Dermis blood vessel endothelial cell (primary cell): ENCODE results near the gene ROBO1. TPM values are rescaled to one million over a fixed set of nuclear protein-coding genes. Genes with fewer than 3 reads are reported as not detected.
"Not testable (repeated sequence)": the region's sequence is repeated elsewhere in the genome, so short reads cannot be mapped to it uniquely, and the experiment has no call there.

Experiments used
- DNase-seq: peaks from one replicate; pipeline ENCODE4 v3.0.0; 2010
- total RNA-seq: library from RNA; depleted of rRNA; stranded (reverse); fragments of >200 nt; gene quantifications from 2 replicates; pipeline ENCODE4 v1.2.3, GENCODE V29; 2014

The ROBO1 gene
- total RNA-seq, 1 donor from 2014 or later: 1.0 TPM

- DNase-seq: no peak
Observed at GRCh38 chr3:78905700-78906099, 862.1 kb downstream of the ROBO1 start.

GRCh38 chr3:78901544-78901943, 866.3 kb downstream of the ROBO1 start:
- DNase-seq: no peak

GRCh38 chr3:78900880-78901279, 866.9 kb downstream of the ROBO1 start:
- no peak for DNase-seq

GRCh38 chr3:78900426-78900825, 867.4 kb downstream of the ROBO1 start:
- no peak for DNase-seq

GRCh38 chr3:78895528-78895927, 872.3 kb downstream of the ROBO1 start:
- DNase-seq: no peak

- no peak for DNase-seq
Observed at GRCh38 chr3:78894787-78895186, 873.0 kb downstream of the ROBO1 start.

GRCh38 chr3:78893161-78893560, 874.6 kb downstream of the ROBO1 start:
- no peak for DNase-seq

GRCh38 chr3:78889348-78889747, 878.5 kb downstream of the ROBO1 start:
- no peak for DNase-seq

- DNase-seq: no peak
Observed at GRCh38 chr3:78888635-78889034, 879.2 kb downstream of the ROBO1 start.

GRCh38 chr3:78887547-78888011, 880.2 kb downstream of the ROBO1 start:
- DNase-seq: no peak

GRCh38 chr3:78887029-78887428, 880.8 kb downstream of the ROBO1 start:
- no peak for DNase-seq

- DNase-seq: not testable (repeated sequence)
Observed at GRCh38 chr3:78884567-78884966, 883.2 kb downstream of the ROBO1 start.

GRCh38 chr3:78882251-78882650, 885.5 kb downstream of the ROBO1 start:
- no peak for DNase-seq

- DNase-seq: no peak
Observed at GRCh38 chr3:78881501-78881900, 886.3 kb downstream of the ROBO1 start.

GRCh38 chr3:78880603-78881461, 887.0 kb downstream of the ROBO1 start:
- DNase-seq: no peak

GRCh38 chr3:78879295-78879860, 888.4 kb downstream of the ROBO1 start:
- no peak for DNase-seq

GRCh38 chr3:78878789-78879188, 889.0 kb downstream of the ROBO1 start:
- no peak for DNase-seq

- DNase-seq: no peak
Observed at GRCh38 chr3:78878011-78878410, 889.8 kb downstream of the ROBO1 start.

- DNase-seq: no peak
Observed at GRCh38 chr3:78875851-78876250, 891.9 kb downstream of the ROBO1 start.

- no peak for DNase-seq
Observed at GRCh38 chr3:78875436-78875835, 892.4 kb downstream of the ROBO1 start.

GRCh38 chr3:78873641-78874040, 894.2 kb downstream of the ROBO1 start:
- DNase-seq: no peak

GRCh38 chr3:78872195-78872594, 895.6 kb downstream of the ROBO1 start:
- no peak for DNase-seq

- no peak for DNase-seq
Observed at GRCh38 chr3:78871048-78871447, 896.8 kb downstream of the ROBO1 start.

- DNase-seq: no peak
Observed at GRCh38 chr3:78870484-78870883, 897.3 kb downstream of the ROBO1 start.
